HL-60/S4 treated with retinoic acid at 250 ng/mL for 4 days and 3 days (cell line): ENCODE measurements around the gene ZNF568.

Source experiments
- in situ Hi-C: fragments of 300-500 bp; cut with MboI; formaldehyde crosslinking; loops from 2 replicates; pipeline ENCODE4 v1.7.0; 2022; ENCODE audit warnings: low sequenced_read_pairs

Gene ZNF568

GRCh38 chr19:36997843-36998235 lies 81.7 kb downstream of the ZNF568 start:
- in situ Hi-C loops = no loop called here

- in situ Hi-C loops = no loop called here
Observed at GRCh38 chr19:36999313-36999712, 83.2 kb downstream of the ZNF568 start.

GRCh38 chr19:37007587-37008220 lies 91.6 kb downstream of the ZNF568 start:
- in situ Hi-C loops = no loop called here

- in situ Hi-C loops = no loop called here
Observed at GRCh38 chr19:37009871-37010270, 93.7 kb downstream of the ZNF568 start.

- in situ Hi-C loops = no loop called here
Observed at GRCh38 chr19:37012093-37012745, 96.1 kb downstream of the ZNF568 start.

GRCh38 chr19:37014456-37014855 lies 98.3 kb downstream of the ZNF568 start:
- in situ Hi-C loops = no loop called here

GRCh38 chr19:37045140-37045539 lies 129.0 kb downstream of the ZNF568 start:
- in situ Hi-C loops = no loop called here
